HL-60 (cell line): Measurements from ENCODE around the gene TEDC1.

Experiments
- CTCF ChIP-seq: IDR thresholded peaks from one replicate; pipeline ENCODE4 v1.5.1; 2011; ENCODE audit warnings: low read length, control low read depth, inconsistent platforms; ENCODE audit not compliant: insufficient read depth
- GABPA ChIP-seq: IDR thresholded peaks from 2 replicates; pipeline ENCODE4 v1.6.1; 2012; ENCODE audit warnings: low read depth
- POLR2AphosphoS5 ChIP-seq: IDR thresholded peaks from 2 replicates; pipeline ENCODE4 v1.6.1; 2012; ENCODE audit warnings: low read depth

- TF ChIP-seq CTCF (no peak), POLR2AphosphoS5 (no peak), GABPA (no peak)
These were observed 32.5 kb upstream of the TEDC1 start for GRCh38 chr14:105458571-105458970.
